Activated B cell treated with CpG ODN at 0.5 μM for 24 hours (primary cell): ENCODE data around the gene ZNF622. TPM values are rescaled to one million over a fixed set of nuclear protein-coding genes. Genes with fewer than 3 reads are reported as not detected.
A peak's percentile ranks its signal among the peaks of the same experiment; 100 is the strongest.

Experiments used
- ATAC-seq: fragments of 200-7000 bp; cut with Tn5 transposase; one replicate; pipeline ENCODE4 v1.10.0; 2021; ENCODE audit warnings: low read depth, mild to moderate bottlenecking, moderate library complexity
- CTCF ChIA-PET: fragments of 350-600 bp; sonication (Branson Sonifier 250); formaldehyde crosslinking; loops from one replicate; lab custom pipeline; 2021; ENCODE audit warnings: antibody characterized with exemption; lab: Charles Lee
- POLR2A ChIA-PET: fragments of 350-600 bp; sonication (Branson Sonifier 250); formaldehyde crosslinking; loops from one replicate; lab custom pipeline; 2021; ENCODE audit warnings: antibody characterized with exemption; lab: Charles Lee
- DNase-seq: peaks from one replicate; pipeline ENCODE4 v3.0.0; 2022
- H3K27ac Mint-ChIP-seq: one replicate; pipeline ENCODE4 v1.8.0; 2020; ENCODE audit warnings: mixed read lengths
- H3K27me3 Mint-ChIP-seq: one replicate; pipeline ENCODE4 v1.8.0; 2021; ENCODE audit warnings: mixed read lengths
- H3K36me3 Mint-ChIP-seq: one replicate; pipeline ENCODE4 v1.8.0; 2021; ENCODE audit warnings: low read depth, mixed read lengths
- H3K4me1 Mint-ChIP-seq: one replicate; pipeline ENCODE4 v1.8.0; 2021; ENCODE audit warnings: mixed read lengths
- H3K4me3 Mint-ChIP-seq: one replicate; pipeline ENCODE4 v1.8.0; 2020; ENCODE audit warnings: mild to moderate bottlenecking, mixed read lengths
- H3K9me3 Mint-ChIP-seq: one replicate; pipeline ENCODE4 v1.8.0; 2020; ENCODE audit warnings: mixed read lengths
- CTCF ChIP-seq: fragments of 200-600 bp; IDR thresholded peaks from one replicate; pipeline ENCODE4 v1.8.0; 2022; ENCODE audit warnings: antibody characterized with exemption, mild to moderate bottlenecking
- intact Hi-C: fragments of 100-400 bp; cut with micrococcal nuclease; formaldehyde crosslinking; loops from one replicate; pipeline ENCODE4 v1.15.1; 2024
- total RNA-seq: library from RNA; stranded (reverse); gene quantifications from 2 replicates; pipeline ENCODE4 v1.2.3, GENCODE V29; 2022

Gene ZNF622
- total RNA-seq, 1 donor from 2014 or later: 39.5 TPM

GRCh38 chr5:16497546-16497945 lies 31.9 kb upstream of the ZNF622 start:
- H3K27me3 Mint-ChIP-seq: no peaks in the 10 kb centered on the region
- no peak for ATAC-seq
- H3K27ac Mint-ChIP-seq: no peak overlapping the region
- ChIA-PET CTCF (no interaction called here), POLR2A (no interaction called here)
- peaks cover 22% of the 10 kb centered on the region for H3K9me3 Mint-ChIP-seq
- no peak for DNase-seq
- intact Hi-C loops: no loop called here
- TF ChIP-seq CTCF: no peak
- peaks cover 6% of the 10 kb centered on the region for H3K36me3 Mint-ChIP-seq
- no peaks in the 10 kb centered on the region for H3K4me1 Mint-ChIP-seq
- H3K4me3 Mint-ChIP-seq: no peak overlapping the region

GRCh38 chr5:16493261-16493660 lies 27.7 kb upstream of the ZNF622 start:
- H3K27me3 Mint-ChIP-seq: no peaks in the 10 kb centered on the region

GRCh38 chr5:16492398-16493140 lies 27.0 kb upstream of the ZNF622 start:
- DNase-seq (no peak), ATAC-seq (no peak)
- intact Hi-C loops: no loop called here
- Mint-ChIP-seq H3K27ac (no peak overlapping the region), H3K9me3 (peaks cover 17% of the 10 kb centered on the region), H3K27me3 (no peaks in the 10 kb centered on the region), H3K4me3 (no peak overlapping the region), H3K36me3 (peaks cover 6% of the 10 kb centered on the region), H3K4me1 (no peaks in the 10 kb centered on the region)
- ChIA-PET CTCF (no interaction called here), POLR2A (no interaction called here)
- no peak for TF ChIP-seq CTCF

More at GRCh38 chr5:16493261-16493660, 27.7 kb upstream of the ZNF622 start:
- peaks cover 22% of the 10 kb centered on the region for H3K9me3 Mint-ChIP-seq
- ATAC-seq (no peak), DNase-seq (no peak)
- no peak for TF ChIP-seq CTCF
- H3K4me1 Mint-ChIP-seq: no peaks in the 10 kb centered on the region
- H3K36me3 Mint-ChIP-seq: peaks cover 6% of the 10 kb centered on the region
- no peak overlapping the region for H3K27ac Mint-ChIP-seq
- H3K4me3 Mint-ChIP-seq: no peak overlapping the region
- CTCF ChIA-PET: no interaction called here
- intact Hi-C loops: no loop called here
- POLR2A ChIA-PET: no interaction called here

- no peak for TF ChIP-seq CTCF
- ChIA-PET POLR2A (no interaction called here), CTCF (interaction anchor here (0.5 to 2.4 kb wide), 5 partner anchors 35 to 1248 kb away, joined by 3 to 9 read pairs (median 4); no protein-coding TSS in a partner anchor)
- no peak for DNase-seq
- intact Hi-C loops: no loop called here
- Mint-ChIP-seq H3K27ac (no peak overlapping the region), H3K27me3 (no peaks in the 10 kb centered on the region), H3K9me3 (peaks cover 7% of the 10 kb centered on the region), H3K36me3 (peaks cover 6% of the 10 kb centered on the region), H3K4me1 (no peaks in the 10 kb centered on the region), H3K4me3 (no peak overlapping the region)
- no peak for ATAC-seq
Observed at GRCh38 chr5:16490911-16491310, 25.3 kb upstream of the ZNF622 start.

GRCh38 chr5:16489322-16489791 lies 23.8 kb upstream of the ZNF622 start:
- DNase-seq (no peak), ATAC-seq (peak; percentile 54)
- H3K27ac Mint-ChIP-seq: no peak overlapping the region
- no peak overlapping the region for H3K4me3 Mint-ChIP-seq
- H3K36me3 Mint-ChIP-seq: no peaks in the 10 kb centered on the region
- intact Hi-C loops: loop anchor here (1.0 to 5.0 kb wide), 4 partner anchors 61 to 1828 kb away; no protein-coding TSS in a partner anchor
- ChIA-PET POLR2A (no interaction called here), CTCF (interaction anchor here (0.8 to 2.4 kb wide), 6 partner anchors 33 to 700 kb away, joined by 3 to 9 read pairs (median 4); no protein-coding TSS in a partner anchor)
- H3K4me1 Mint-ChIP-seq: no peaks in the 10 kb centered on the region
- no peaks in the 10 kb centered on the region for H3K27me3 Mint-ChIP-seq
- no peak for TF ChIP-seq CTCF
- H3K9me3 Mint-ChIP-seq: no peaks in the 10 kb centered on the region
